ENCODE results near the gene MIEF2.

- TF ChIP-seq CTCF (IDR thresholded peaks at IDR 0.05; ENCODE audit: low read length) (no peak), EZH2 (IDR thresholded peaks at IDR 0.05; ENCODE audit: borderline replicate concordance, low read length) (no peak)
Observed at GRCh38 chr17:18257268-18257981, 3.0 kb upstream of the MIEF2 start.

Measured in OCI-LY1 (cell line).